Transverse colon (tissue), 4 donors: ENCODE results near the gene ARHGEF37. TPM values are rescaled to one million over a fixed set of nuclear protein-coding genes. Genes with fewer than 3 reads are reported as not detected.
A peak's percentile ranks its signal among the peaks of the same experiment; 100 is the strongest.

Source experiments
- DNase-seq: peaks from one replicate; pipeline ENCODE4 v3.0.0-alpha.2; 2019
- H3K27ac ChIP-seq, 4 donors: fragments of 200-600 bp; sonication (generic); 2 replicates each; pipeline ENCODE4 v1.5.1; 2016 to 2018; ENCODE audit warnings: inconsistent platforms in 4 of 4
- H3K27me3 ChIP-seq: fragments of 200-600 bp; sonication (generic); 2 replicates; pipeline ENCODE4 v1.5.1; 2017; ENCODE audit warnings: inconsistent platforms
- H3K36me3 ChIP-seq, 4 donors: fragments of 200-600 bp; sonication (generic); 2 replicates each; pipeline ENCODE4 v1.5.1; 2017 to 2019; ENCODE audit warnings: inconsistent platforms in 4 of 4
- H3K4me1 ChIP-seq, 4 donors: fragments of 200-600 bp; sonication (generic); 2 replicates each; pipeline ENCODE4 v1.5.1; 2017 to 2020; ENCODE audit warnings: inconsistent platforms in 4 of 4
- H3K4me3 ChIP-seq, 4 donors: fragments of 200-600 bp; sonication (generic); 1 replicate in 1 of 4; 2 replicates in 3 of 4; pipeline versions ENCODE4 v1.5.1 to v1.6.1; 2017 to 2019; ENCODE audit warnings: inconsistent platforms in 4 of 4
- H3K9me3 ChIP-seq, 2 donors: fragments of 200-600 bp; sonication (generic); 2 replicates each; pipeline ENCODE4 v1.5.1; 2017 to 2019; ENCODE audit warnings: inconsistent platforms in 2 of 2
- EP300 ChIP-seq: sonication (generic); formaldehyde crosslinking; IDR thresholded peaks from one replicate; pipeline ENCODE4 v1.6.1; 2017; ENCODE audit warnings: antibody characterized with exemption, low read depth
- POLR2A ChIP-seq: fragments of 450-650 bp; IDR thresholded peaks from one replicate; pipeline ENCODE4 v1.6.1; 2016; ENCODE audit warnings: antibody characterized with exemption, mild to moderate bottlenecking, moderate library complexity
- POLR2AphosphoS5 ChIP-seq, 3 donors: sonication (generic); formaldehyde crosslinking; IDR thresholded peaks; one replicate each; pipeline ENCODE4 v1.6.1; 2016; ENCODE audit warnings: antibody characterized with exemption in 3 of 3
- WGBS, 2 donors: methylation state at CpG; one replicate each; pipeline ENCODE4 v1.1.5; 2018; ENCODE audit warnings: low coverage in 1 of 2; 5-methylcytosine and 5-hydroxymethylcytosine counted together
- in situ Hi-C, 4 donors: fragments of 200-750 bp; cut with MboI; loops; one replicate each; pipeline versions ENCODE4 v1.15.0 to v1.15.1; 2017; ENCODE audit warnings: low sequenced_read_pairs in 3 of 4, low pct_ligation_motif_present in 1 of 4, low pct_unique_long_range_greater_than_20kb in 1 of 4
- intact Hi-C: fragments of 100-400 bp; cut with DNase I; formaldehyde crosslinking; loops from one replicate; pipeline ENCODE4 v1.15.1; 2023; ENCODE audit warnings: low total_unique reads
- total RNA-seq, 4 donors: library from RNA; depleted of rRNA; stranded (reverse); fragments of >200 nt; gene quantifications; one replicate each; pipeline ENCODE4 v1.1.0, GENCODE V29; 2016
- TF ChIP-seq, protein P1 (sequence below), 5 experiments: fragments of 200-600 bp in 3 of 5; fragments of 450-650 bp in 2 of 5; sonication (generic) in 3 of 5; IDR thresholded peaks; 1 replicate in 2 of 5; 2 replicates in 3 of 5; pipeline ENCODE4 v1.5.1; 2016 to 2017; ENCODE audit warnings: antibody characterized with exemption in 5 of 5, inconsistent platforms in 3 of 5, mild to moderate bottlenecking in 2 of 5, moderate library complexity in 1 of 5

Gene ARHGEF37
- total RNA-seq, 4 donors from 2014 or later = 14.2 to 27.5 (median 21.7) TPM

DNA sequence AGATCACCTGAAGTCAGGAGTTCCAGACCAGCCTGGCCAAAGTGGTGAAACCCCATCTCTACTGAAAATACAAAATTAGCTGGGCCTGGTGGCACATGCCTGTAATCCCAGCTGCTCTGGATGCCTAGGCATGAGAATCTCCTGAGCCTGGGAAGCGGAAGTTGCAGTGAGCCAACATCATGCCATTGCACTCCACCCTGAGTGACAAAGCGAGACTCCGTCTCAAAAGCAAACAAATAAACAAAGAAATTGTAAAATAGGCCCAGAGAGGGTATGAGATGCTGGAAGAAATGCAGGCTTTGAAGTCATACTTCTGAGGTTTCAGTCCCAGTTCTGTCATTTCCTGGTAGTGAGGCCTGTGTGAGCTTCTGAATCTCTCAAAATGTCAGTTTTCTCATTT lies 5.3 kb upstream of the ARHGEF37 start:
- H3K4me1 ChIP-seq = peaks cover 4 to 32% (median 10%) of the 10 kb centered on the region in 4 donors
- H3K4me3 ChIP-seq = no peak overlapping the region
- H3K27ac ChIP-seq = no peak overlapping the region
- WGBS, 2 donors = 71 to 73% methylated on average over 2 to 3 of the region's 3 CpGs
- TF ChIP-seq, protein P1, sequence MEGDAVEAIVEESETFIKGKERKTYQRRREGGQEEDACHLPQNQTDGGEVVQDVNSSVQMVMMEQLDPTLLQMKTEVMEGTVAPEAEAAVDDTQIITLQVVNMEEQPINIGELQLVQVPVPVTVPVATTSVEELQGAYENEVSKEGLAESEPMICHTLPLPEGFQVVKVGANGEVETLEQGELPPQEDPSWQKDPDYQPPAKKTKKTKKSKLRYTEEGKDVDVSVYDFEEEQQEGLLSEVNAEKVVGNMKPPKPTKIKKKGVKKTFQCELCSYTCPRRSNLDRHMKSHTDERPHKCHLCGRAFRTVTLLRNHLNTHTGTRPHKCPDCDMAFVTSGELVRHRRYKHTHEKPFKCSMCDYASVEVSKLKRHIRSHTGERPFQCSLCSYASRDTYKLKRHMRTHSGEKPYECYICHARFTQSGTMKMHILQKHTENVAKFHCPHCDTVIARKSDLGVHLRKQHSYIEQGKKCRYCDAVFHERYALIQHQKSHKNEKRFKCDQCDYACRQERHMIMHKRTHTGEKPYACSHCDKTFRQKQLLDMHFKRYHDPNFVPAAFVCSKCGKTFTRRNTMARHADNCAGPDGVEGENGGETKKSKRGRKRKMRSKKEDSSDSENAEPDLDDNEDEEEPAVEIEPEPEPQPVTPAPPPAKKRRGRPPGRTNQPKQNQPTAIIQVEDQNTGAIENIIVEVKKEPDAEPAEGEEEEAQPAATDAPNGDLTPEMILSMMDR (IDR thresholded peaks at IDR 0.05) = no peak
- TF ChIP-seq EP300 = no peak
- no peak for TF ChIP-seq POLR2AphosphoS5 (IDR thresholded peaks at IDR 0.05)
- TF ChIP-seq POLR2A = no peak
- H3K36me3 ChIP-seq = no peaks in the 10 kb centered on the region
- in situ Hi-C loops = no loop called here
- no peaks in the 10 kb centered on the region for H3K9me3 ChIP-seq
- intact Hi-C loops = no loop called here
- no peak for DNase-seq
- no peaks in the 10 kb centered on the region for H3K27me3 ChIP-seq

DNA sequence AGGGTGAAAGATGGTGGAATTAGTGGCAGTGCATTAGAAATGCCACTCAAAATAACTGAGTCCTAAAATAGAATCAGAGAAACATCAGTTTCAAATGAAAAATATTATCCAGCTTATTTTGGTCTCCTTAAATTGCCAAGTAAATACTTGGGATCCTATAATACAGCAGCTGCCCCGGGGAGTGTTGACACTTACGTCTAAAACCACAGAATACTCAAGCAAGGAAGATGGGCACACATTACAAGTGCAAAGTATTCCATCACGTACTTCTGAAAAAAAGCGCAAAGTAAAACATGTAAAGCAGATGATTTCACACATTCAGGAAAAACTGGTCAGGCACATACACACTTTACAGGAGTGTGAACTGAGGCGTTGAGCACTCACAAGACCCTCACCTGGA lies 2.4 kb upstream of the ARHGEF37 start:
- no peak overlapping the region for H3K27ac ChIP-seq
- in situ Hi-C loops = no loop called here

DNA sequence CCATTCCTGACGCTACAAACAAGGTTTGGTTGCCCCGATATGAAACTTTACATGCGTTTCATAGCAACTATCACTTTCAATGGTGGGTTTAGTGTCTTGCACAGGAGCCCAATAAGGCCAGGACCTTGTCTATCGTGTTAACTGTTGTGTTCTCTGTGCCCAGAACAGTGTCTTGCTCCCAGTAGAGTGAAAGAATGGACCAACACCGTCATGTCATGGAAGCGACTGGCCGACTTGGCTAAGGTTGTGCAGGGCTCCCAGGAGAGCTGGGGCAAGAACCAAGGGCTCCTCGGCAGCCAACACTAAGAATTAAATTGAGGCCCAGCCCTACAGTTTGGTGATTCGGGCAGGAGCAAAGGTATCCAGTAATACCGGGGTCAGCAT lies 498 bp upstream of the ARHGEF37 start:
- peaks cover 24 to 43% (median 36%) of the 10 kb centered on the region in 4 donors for H3K4me1 ChIP-seq
- intact Hi-C loops (no loop called here), in situ Hi-C loops (no loop called here)
- 32 to 75% methylated on average over 3 to 10 of the region's 10 CpGs for WGBS, 2 donors
- H3K4me3 ChIP-seq = peak overlapping the region; percentile 42 to 73 (median 62)
- DNase-seq = no peak
- H3K9me3 ChIP-seq = no peaks in the 10 kb centered on the region
- TF ChIP-seq, protein P1 (IDR thresholded peaks at IDR 0.05) = no peak
- TF ChIP-seq POLR2AphosphoS5 (IDR thresholded peaks at IDR 0.05) (no peak), EP300 (no peak), POLR2A (no peak)
- no peaks in the 10 kb centered on the region for H3K36me3 ChIP-seq
- no peaks in the 10 kb centered on the region for H3K27me3 ChIP-seq
- peak overlapping the region; percentile 89 to 94 (median 93) for H3K27ac ChIP-seq

More for the DNA sequence above, 2.4 kb upstream of the ARHGEF37 start:
- 69 to 86% methylated on average over 4 to 5 of the region's 5 CpGs for WGBS, 2 donors
- no peak for TF ChIP-seq POLR2AphosphoS5 (IDR thresholded peaks at IDR 0.05)
- TF ChIP-seq, protein P1 (IDR thresholded peaks at IDR 0.05) = no peak
- no peak for TF ChIP-seq EP300
- TF ChIP-seq POLR2A = no peak
- H3K36me3 ChIP-seq = no peaks in the 10 kb centered on the region
- peaks cover 24 to 40% (median 30%) of the 10 kb centered on the region in 4 donors for H3K4me1 ChIP-seq
- intact Hi-C loops = no loop called here
- DNase-seq = no peak
- H3K27me3 ChIP-seq = no peaks in the 10 kb centered on the region
- no peak overlapping the region for H3K4me3 ChIP-seq
- no peaks in the 10 kb centered on the region for H3K9me3 ChIP-seq

DNA sequence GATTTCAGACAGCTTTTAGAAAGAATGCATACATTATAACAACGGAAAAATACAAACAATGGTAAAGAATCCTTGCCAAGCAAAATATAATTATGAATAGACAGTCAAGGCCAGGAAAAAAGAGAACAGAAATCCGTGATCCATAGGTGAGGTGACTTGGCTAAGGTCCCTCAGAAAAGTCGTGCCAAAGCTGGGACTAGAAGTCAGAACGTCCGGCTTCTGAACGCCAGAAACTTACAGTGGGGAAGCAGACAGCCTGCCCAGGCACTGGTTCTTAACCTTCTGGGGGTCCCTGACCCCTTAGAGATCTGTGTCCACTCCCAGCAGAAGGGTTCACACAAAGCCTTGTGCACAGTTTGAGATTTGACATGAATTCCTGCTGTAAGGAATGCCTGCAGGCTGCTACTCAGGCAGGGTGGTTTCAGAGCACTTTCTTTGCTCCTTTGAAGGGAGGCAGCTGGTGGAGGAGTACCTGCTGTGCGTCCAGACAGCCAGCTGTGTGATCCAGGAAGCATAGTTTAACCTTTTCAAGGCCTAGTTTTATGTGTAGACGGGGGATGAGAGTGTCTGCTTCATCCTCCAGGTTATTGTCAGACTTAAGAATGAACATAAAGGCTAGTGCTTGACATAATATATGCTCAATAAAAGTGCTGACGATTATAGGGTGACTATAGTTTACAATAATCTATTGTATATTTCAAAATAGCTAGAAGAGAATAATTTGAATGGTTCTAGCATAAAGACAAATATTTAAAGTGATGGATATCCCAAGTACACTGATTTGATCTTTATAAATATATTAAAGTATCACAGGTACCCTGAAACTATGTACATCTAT lies 852 bp downstream of the ARHGEF37 start:
- 26 to 33% methylated on average over 3 to 9 of the region's 9 CpGs for WGBS, 2 donors
- peak; percentile 44 for DNase-seq
- peak overlapping the region; percentile 89 to 94 (median 93) for H3K27ac ChIP-seq
- in situ Hi-C loops = no loop called here
- H3K4me1 ChIP-seq = peaks cover 24 to 47% (median 36%) of the 10 kb centered on the region in 4 donors
- intact Hi-C loops = no loop called here
- H3K9me3 ChIP-seq = no peaks in the 10 kb centered on the region
- TF ChIP-seq POLR2A (peak; percentile 60), POLR2AphosphoS5 (IDR thresholded peaks at IDR 0.05) (peak; percentile 30 to 75 (median 62)), EP300 (no peak)
- TF ChIP-seq, protein P1 (IDR thresholded peaks at IDR 0.05) = no peak
- no peaks in the 10 kb centered on the region for H3K27me3 ChIP-seq
- peak overlapping the region; percentile 42 to 73 (median 62) for H3K4me3 ChIP-seq
- H3K36me3 ChIP-seq = no peaks in the 10 kb centered on the region
